OCI-LY3 (cell line): ENCODE results near the gene MAGI1.

Experiments used
- H2AFZ ChIP-seq: fragments of 200-600, 300-600 bp; shearing (Covaris generic); 2 replicates; pipeline ENCODE4 v1.6.0; 2014; ENCODE audit warnings: antibody characterized with exemption, low read depth, low read length
- H3K27ac ChIP-seq: fragments of 200-600, 300-600 bp; sonication (generic); 2 replicates; pipeline ENCODE4 v1.5.1; 2014; ENCODE audit warnings: mild to moderate bottlenecking, low read length, moderate library complexity, mixed read lengths
- H3K27me3 ChIP-seq: fragments of 200-600, 300-600 bp; sonication (generic); 2 replicates; pipeline ENCODE4 v1.6.1; 2014; ENCODE audit warnings: low read depth, low read length, mixed read lengths
- H3K36me3 ChIP-seq: fragments of 200-600, 300-600 bp; sonication (generic); replicated peaks from 2 replicates; pipeline ENCODE3; 2014; ENCODE audit warnings: low read depth, low read length, mixed read lengths
- H3K4me1 ChIP-seq: fragments of 300-600, 200-600 bp; sonication (generic); 2 replicates; pipeline ENCODE4 v1.6.1; 2014; ENCODE audit warnings: low read length, mixed read lengths
- H3K4me2 ChIP-seq: fragments of 200-600, 300-600 bp; sonication (generic); 2 replicates; pipeline ENCODE4 v1.6.1; 2014; ENCODE audit warnings: low read length, mixed read lengths
- H3K4me3 ChIP-seq: fragments of 300-600, 200-600 bp; sonication (generic); 2 replicates; pipeline ENCODE4 v1.5.1; 2014; ENCODE audit warnings: antibody characterized with exemption, mild to moderate bottlenecking, low read length, moderate library complexity
- H3K79me2 ChIP-seq: fragments of 300-600, 200-600 bp; shearing (Covaris generic); 2 replicates; pipeline ENCODE4 v1.6.1; 2014; ENCODE audit warnings: mild to moderate bottlenecking, low read length, mixed read lengths
- H3K9ac ChIP-seq: fragments of 300-600, 200-600 bp; shearing (Covaris generic); 2 replicates; pipeline ENCODE4 v1.6.0; 2014; ENCODE audit warnings: mild to moderate bottlenecking, low read length, moderate library complexity
- H3K9me3 ChIP-seq: fragments of 200-600, 300-600 bp; shearing (Covaris generic); 2 replicates; pipeline ENCODE4 v1.6.1; 2014; ENCODE audit warnings: low read length, mixed read lengths; ENCODE audit not compliant: insufficient read depth
- H4K20me1 ChIP-seq: fragments of 200-600, 300-600 bp; sonication (generic); 2 replicates; pipeline ENCODE4 v1.6.1; 2016; ENCODE audit warnings: low read length, mixed read lengths; ENCODE audit not compliant: insufficient read depth
- EZH2phosphoT487 ChIP-seq: fragments of 200-600 bp; shearing (Covaris generic); IDR thresholded peaks from 2 replicates; pipeline ENCODE4 v1.6.1; 2018; ENCODE audit warnings: antibody characterized with exemption, mixed run types, low read depth
- TF ChIP-seq, protein P1 (sequence below): fragments of 200-600, 300-600 bp; sonication (generic); IDR thresholded peaks from 2 replicates; pipeline ENCODE4 v1.5.1; 2014; ENCODE audit warnings: antibody characterized with exemption, low read length, low read depth

MAGI1 gene

DNA sequence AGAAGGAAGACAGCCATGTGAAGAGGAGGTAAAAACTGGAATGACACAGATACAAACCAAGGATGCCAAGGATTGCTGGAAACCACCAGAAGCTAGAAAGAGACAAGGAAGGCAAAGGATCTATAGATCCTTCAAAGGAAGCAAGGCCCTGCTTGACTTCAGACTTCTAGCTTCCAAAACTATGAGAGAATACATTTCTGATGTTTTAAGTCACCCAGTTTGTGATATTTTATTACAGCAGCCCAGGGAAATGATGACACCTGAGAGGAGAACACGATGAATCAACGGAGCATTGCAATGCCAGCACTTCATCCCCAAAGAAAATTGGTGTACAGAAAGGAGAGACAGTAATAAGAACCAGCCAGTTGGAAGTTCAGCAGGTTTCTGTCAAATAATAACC lies 116.3 kb downstream of the MAGI1 start:
- H3K27ac ChIP-seq, result no peak overlapping the region
- no peak overlapping the region for H3K4me2 ChIP-seq
- H4K20me1 ChIP-seq, result no peaks in the 10 kb centered on the region
- H3K27me3 ChIP-seq, result peaks cover 3% of the 10 kb centered on the region
- H3K4me3 ChIP-seq, result no peak overlapping the region
- no peaks in the 10 kb centered on the region for H3K9me3 ChIP-seq
- H2AFZ ChIP-seq, result no peak overlapping the region
- no peak overlapping the region for H3K9ac ChIP-seq
- no peak for TF ChIP-seq EZH2phosphoT487
- TF ChIP-seq, protein P1, sequence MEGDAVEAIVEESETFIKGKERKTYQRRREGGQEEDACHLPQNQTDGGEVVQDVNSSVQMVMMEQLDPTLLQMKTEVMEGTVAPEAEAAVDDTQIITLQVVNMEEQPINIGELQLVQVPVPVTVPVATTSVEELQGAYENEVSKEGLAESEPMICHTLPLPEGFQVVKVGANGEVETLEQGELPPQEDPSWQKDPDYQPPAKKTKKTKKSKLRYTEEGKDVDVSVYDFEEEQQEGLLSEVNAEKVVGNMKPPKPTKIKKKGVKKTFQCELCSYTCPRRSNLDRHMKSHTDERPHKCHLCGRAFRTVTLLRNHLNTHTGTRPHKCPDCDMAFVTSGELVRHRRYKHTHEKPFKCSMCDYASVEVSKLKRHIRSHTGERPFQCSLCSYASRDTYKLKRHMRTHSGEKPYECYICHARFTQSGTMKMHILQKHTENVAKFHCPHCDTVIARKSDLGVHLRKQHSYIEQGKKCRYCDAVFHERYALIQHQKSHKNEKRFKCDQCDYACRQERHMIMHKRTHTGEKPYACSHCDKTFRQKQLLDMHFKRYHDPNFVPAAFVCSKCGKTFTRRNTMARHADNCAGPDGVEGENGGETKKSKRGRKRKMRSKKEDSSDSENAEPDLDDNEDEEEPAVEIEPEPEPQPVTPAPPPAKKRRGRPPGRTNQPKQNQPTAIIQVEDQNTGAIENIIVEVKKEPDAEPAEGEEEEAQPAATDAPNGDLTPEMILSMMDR, result no peak
- no peaks in the 10 kb centered on the region for H3K79me2 ChIP-seq
- no peaks in the 10 kb centered on the region for H3K4me1 ChIP-seq
- no peaks in the 10 kb centered on the region for H3K36me3 ChIP-seq

DNA sequence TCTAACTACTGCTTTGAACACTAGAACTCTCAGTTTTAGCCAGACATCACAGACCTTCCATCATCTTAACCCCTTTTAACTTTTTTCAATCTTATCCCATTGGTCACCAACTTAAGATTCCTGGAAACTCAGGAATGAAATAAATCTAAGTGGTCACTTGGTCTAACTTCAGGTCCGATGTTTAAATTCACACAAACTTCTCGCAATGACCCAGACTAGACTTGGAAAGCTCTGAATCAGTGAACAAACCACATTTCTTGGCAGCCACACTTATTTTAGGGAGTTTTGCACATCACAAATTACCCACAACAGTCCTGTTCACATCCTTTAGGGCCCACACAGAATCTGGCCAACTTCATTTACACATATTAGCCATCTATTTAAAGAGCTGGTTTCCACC lies 118.9 kb downstream of the MAGI1 start:
- no peak overlapping the region for H3K4me3 ChIP-seq
- TF ChIP-seq, protein P1, result no peak
- TF ChIP-seq EZH2phosphoT487, result no peak
- H3K79me2 ChIP-seq, result no peaks in the 10 kb centered on the region
- no peak overlapping the region for H2AFZ ChIP-seq
- no peak overlapping the region for H3K4me2 ChIP-seq
- H3K36me3 ChIP-seq, result no peaks in the 10 kb centered on the region
- no peak overlapping the region for H3K9ac ChIP-seq
- no peaks in the 10 kb centered on the region for H3K4me1 ChIP-seq
- no peaks in the 10 kb centered on the region for H3K9me3 ChIP-seq
- no peaks in the 10 kb centered on the region for H3K27me3 ChIP-seq
- no peak overlapping the region for H3K27ac ChIP-seq
- no peaks in the 10 kb centered on the region for H4K20me1 ChIP-seq

DNA sequence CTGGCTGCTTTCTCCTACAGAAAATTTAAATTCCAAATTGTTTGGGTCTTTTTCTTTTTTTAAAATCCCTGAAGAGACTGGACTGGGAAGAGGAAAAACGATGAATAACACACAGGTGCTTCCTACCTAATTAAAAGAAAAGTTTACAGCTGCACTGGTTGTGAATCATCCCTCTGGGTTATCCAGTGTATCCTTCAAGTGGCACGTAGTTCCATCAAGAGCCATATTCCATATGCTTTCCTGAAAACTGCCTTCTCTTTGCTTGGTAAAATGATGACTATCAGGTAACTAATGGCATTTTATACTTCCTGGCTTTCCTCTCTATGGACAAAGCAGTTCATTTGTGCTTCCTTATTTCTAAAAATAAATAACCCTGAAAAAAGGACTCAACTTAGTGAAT lies 123.2 kb downstream of the MAGI1 start:
- Histone ChIP-seq H4K20me1 (no peaks in the 10 kb centered on the region), H3K36me3 (no peaks in the 10 kb centered on the region), H3K4me1 (no peaks in the 10 kb centered on the region), H3K79me2 (no peaks in the 10 kb centered on the region), H3K4me2 (no peak overlapping the region), H3K27ac (no peak overlapping the region), H3K27me3 (no peaks in the 10 kb centered on the region), H3K4me3 (no peak overlapping the region), H3K9ac (no peak overlapping the region), H3K9me3 (no peaks in the 10 kb centered on the region), H2AFZ (no peak overlapping the region)
- no peak for TF ChIP-seq EZH2phosphoT487
- TF ChIP-seq, protein P1, result no peak

DNA sequence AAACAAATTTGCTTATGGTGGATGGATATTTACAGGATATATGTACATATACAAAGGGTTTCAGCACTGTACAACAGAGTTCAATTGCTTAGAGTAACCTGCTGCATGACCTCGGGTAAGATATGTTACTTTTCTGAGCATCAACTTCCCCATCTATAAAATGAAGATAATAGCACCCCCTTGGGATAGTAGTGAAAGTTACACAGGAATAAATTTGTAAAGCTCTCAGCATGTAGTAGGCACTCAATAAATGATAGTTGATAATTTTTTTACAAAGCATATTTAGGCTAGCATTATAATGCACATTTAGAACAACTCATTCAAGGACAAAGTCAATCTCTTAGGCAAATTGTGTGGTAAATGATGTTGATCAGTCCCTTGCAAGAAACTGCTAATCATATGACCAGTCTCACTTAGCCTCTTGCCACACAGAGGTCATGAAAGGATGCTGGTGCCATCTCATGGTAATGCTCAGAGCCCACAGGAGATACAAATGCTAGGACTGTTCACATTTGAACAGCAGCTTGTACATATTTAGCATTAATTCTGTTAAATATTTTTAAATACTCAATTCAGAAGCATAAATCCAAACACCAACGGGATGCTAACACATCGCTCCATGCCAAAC lies 123.9 kb downstream of the MAGI1 start:
- no peak for TF ChIP-seq EZH2phosphoT487
- TF ChIP-seq, protein P1, result peak; percentile 52
- Histone ChIP-seq H3K4me2 (no peak overlapping the region), H3K27ac (no peak overlapping the region)

More for the DNA sequence above, 123.9 kb downstream of the MAGI1 start:
- H3K9me3 ChIP-seq, result no peaks in the 10 kb centered on the region
- H2AFZ ChIP-seq, result no peak overlapping the region
- no peaks in the 10 kb centered on the region for H3K27me3 ChIP-seq
- H3K79me2 ChIP-seq, result no peaks in the 10 kb centered on the region
- H3K4me1 ChIP-seq, result no peaks in the 10 kb centered on the region
- H3K9ac ChIP-seq, result no peak overlapping the region
- H3K4me3 ChIP-seq, result no peak overlapping the region
- no peaks in the 10 kb centered on the region for H4K20me1 ChIP-seq
- no peaks in the 10 kb centered on the region for H3K36me3 ChIP-seq
